ENCODE measurements around the gene KIF5A.
"Not testable (repeated sequence)": the region's sequence is repeated elsewhere in the genome, so short reads cannot be mapped to it uniquely, and the experiment has no call there.

The KIF5A gene

DNA sequence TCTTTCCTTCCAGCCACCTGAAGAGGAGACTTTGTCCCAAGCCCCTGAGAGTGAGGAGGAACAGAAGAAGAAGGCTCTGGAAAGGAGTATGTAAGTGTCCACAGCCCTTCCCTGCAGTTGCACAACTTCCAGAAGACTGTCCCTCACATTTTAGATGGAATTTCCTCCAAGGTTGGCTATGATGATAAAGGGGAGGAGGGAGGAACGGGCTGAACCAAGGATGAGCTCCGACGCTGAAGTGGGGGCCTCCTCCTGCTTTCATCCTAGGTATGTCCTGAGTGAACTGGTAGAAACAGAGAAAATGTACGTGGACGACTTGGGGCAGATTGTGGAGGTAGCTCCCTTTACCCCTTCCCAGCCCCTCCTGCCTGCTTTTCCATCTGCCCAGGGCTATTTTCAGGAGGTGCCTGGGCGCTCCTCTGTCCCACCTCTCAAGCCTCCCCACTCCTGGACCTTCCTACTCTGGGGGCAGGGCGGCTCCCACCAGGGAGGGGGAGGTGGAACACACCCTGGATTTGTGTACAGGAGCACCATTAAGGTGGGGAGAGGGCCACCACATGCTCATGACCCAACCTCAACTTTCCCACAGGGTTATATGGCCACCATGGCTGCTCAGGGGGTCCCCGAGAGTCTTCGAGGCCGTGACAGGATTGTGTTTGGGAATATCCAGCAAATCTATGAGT is 63.7 kb downstream of the KIF5A start:
- no peak for DNase-seq (ENCODE audit: low read depth, low spot score)
- H3K27ac ChIP-seq = no peak overlapping the region

DNA sequence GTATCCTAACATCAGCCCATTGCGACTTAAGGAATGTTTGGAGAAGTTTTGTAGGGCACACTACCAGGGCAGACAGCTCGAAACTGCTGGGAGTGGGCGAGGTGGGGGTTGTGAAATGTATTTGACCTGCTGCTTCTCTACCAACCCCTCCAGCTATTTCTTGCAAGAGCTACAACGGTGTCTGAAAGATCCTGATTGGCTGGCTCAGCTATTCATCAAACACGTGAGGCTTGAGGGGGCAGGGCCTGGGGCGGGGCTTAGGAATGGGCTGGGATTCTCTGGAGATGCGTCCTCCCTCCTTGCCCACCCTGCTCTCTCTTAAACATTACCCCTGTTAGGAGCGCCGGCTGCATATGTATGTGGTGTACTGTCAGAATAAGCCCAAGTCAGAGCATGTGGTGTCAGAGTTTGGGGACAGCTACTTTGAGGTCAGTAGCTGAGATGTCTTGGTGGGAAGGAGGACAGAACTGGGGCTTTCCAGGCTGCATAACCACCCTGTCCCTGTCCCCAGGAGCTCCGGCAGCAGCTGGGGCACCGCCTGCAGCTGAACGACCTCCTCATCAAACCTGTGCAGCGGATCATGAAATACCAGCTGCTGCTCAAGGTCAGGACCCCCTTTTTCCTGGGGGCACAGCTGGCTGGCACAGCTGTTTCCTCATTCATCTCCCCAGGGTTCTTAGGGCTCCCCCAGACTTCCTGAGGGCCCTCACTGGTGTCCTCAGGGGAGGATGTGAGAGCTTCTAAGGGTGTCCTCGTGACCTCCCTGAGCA is 64.5 kb downstream of the KIF5A start:
- H3K27ac ChIP-seq = no peak overlapping the region
- no peak for DNase-seq (ENCODE audit: low read depth, low spot score)

DNA sequence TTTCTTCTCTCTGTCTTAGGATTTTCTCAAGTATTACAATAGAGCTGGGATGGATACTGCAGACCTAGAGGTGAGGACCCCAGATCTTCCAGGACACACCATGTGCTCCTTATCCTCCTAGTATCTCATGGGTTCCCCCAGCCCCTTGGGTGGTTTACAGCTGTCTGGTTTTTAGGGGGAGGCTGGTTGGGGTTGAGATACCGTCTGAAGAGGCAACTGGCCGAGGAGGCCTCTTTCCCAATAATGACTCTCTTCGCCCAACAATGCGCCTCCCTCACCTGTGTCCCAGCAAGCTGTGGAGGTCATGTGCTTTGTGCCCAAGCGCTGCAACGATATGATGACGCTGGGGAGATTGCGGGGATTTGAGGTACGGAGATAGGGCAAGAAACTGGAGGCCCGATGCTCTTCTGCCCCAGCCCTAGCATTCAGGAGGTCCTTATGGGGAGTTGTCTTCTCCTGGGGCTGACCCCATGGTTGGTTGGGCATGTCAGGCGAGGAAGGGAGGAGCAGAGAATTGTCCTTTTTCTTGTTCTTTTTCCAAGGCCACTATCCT is 65.2 kb downstream of the KIF5A start:
- DNase-seq (ENCODE audit: low read depth, low spot score) = no peak

DNA sequence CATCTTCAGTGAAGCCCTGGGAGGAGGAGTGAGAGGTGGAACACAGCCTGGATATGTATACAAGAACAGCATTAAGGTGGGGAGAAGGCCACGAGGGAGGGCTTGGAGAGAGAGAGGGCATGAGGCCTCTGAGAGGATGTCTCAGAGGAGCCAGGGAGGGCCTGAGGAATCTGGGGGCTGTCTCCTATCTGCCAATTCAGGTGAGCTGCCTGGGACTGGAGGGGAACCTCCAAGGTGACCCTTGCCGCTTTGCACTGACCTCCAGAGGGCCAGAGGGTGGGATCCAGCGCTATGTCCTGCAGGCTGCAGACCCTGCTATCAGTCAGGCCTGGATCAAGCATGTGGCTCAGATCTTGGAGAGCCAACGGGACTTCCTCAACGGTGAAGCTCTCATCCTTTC is 65.8 kb downstream of the KIF5A start:
- H3K27ac ChIP-seq = no peak overlapping the region
- no peak for DNase-seq (ENCODE audit: low read depth, low spot score)

More for the DNA sequence above, 65.2 kb downstream of the KIF5A start:
- no peak overlapping the region for H3K27ac ChIP-seq

DNA sequence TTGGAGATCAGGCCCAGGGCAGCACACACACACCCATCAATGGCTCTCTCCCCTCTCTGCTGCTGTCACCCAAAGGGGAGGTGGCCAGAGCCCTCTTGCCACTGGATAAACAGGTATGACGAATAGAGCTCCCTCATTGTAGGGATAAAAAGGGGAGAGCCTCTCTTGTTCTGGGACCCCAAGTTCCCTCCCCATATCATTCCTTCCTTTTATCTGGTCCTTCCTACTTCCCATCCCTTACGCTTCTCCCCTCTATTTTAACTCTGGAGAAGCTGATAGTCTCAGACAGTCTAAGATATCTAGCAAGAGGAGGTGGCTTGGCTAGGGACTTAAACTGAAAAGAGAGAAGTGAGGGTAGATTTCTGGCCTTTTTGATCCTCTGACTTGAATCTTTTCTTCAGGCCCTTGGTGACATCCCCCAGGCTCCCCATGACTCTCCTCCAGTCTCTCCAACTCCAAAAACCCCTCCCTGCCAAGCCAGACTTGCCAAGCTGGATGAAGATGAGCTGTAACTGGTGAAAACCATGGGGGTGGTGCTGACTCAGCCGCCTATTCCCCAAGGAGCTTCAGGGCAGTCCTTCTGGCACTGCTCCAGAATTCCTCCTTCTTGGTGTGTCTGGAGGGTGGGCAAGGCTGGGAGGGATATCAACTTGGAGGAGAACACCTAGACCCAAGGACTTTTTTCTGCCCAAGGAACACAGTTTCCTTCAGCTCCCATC is 66.7 kb downstream of the KIF5A start:
- H3K27ac ChIP-seq = no peak overlapping the region
- no peak for DNase-seq (ENCODE audit: low read depth, low spot score)

DNA sequence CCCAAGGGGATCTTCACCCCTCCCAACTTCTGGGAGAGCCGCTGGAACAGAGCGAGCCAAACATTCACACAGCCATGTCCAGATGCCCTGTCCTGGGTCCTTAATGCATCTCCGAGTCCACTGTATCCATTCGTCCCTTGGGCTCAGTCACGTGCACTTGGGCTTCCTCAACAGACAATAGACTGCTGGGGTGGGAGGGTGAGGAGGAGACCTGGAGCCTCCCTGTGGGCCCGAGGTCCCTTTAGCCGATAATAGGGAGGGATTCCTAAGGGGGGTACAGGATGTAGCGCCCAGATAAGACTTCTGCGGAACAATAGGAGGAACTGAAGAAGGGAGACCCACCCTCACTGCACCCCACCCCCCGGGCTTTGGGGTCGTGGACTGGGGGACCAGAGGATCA is 68.1 kb downstream of the KIF5A start:
- DNase-seq (ENCODE audit: low read depth, low spot score) = no peak
- no peak overlapping the region for H3K27ac ChIP-seq

DNA sequence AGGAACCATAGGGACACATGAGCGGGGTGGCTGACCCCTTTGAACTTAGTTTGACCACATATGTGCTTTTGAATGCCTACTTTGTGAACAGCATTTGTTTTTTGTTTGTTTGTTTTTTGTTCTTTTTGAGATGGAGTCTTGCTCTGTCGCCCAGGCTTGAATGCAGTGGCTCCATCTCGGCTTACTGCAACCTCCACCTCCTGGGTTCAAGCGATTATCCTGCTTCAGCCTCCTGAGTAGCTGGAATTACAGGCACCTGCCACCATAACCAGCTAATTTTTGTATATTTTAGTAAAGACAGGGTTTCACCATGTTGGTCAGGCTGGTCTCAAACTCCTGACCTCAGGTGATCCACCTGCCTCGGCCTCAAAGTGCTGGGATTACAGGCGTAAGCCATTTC is 68.6 kb downstream of the KIF5A start:
- not testable (repeated sequence) for H3K27ac ChIP-seq; DNase-seq (ENCODE audit: low read depth, low spot score)

DNA sequence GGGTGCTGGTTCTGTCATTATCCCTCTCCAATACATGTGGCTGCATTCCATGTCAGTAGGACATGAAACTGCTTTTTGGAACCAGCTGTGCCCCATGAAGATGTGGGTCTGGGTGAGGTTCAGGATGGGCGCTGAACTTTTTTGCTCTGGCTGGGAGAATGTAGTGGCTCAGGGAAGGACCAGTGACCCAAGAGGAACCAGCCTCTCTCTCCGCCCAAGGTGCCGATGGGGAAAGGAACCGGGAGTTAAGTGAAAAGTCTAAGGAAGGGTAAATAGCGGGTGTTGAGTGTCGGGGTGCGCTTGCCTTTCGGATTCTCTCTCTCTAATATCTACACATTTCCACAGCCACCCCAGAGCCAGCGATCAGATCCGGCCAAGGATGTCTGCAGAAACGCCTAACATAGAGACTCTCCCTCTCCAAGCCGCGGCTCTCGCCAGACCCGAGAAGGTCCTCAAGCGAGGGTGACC is 69.2 kb downstream of the KIF5A start:
- H3K27ac ChIP-seq = no peak overlapping the region
- no peak for DNase-seq (ENCODE audit: low read depth, low spot score)

DNA sequence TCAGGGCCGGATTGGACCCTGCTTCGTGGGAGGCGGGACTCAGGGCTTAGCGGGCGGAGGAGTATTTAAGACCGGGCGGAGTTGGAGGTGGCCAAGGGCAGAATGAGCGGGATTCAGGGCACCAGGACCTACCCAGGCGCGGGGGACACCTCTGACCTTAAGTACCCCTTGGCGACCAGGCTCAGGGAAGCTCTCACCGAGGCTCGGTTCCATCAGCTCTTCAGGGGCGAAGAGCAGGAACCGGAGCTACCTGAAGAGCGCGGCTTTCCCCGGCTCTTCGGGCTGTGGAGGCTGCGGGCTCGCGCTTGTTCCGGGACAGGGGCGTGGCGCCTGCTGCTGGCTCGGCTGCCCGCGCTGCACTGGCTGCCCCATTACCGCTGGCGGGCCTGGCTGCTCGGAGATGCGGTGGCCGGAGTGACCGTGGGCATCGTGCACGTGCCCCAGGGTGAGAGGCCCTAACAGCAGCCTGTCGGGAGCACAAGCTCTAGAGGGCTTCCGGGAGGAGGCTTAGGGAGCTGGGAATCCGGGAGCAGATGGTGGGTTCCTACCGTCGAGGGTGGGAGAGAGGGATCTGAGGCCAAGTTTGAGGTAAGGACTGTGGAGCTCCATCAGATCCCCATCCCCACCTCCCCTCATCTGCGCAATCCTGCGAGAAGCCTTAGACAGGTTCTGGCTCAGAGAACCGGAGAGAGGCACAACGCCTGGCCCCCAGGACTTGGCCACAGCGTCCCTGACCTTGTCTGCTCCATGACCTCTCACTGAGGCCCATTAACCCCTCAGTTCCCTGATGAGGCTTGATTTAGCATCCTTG is 69.8 kb downstream of the KIF5A start:
- no peak for DNase-seq (ENCODE audit: low read depth, low spot score)
- no peak overlapping the region for H3K27ac ChIP-seq

DNA sequence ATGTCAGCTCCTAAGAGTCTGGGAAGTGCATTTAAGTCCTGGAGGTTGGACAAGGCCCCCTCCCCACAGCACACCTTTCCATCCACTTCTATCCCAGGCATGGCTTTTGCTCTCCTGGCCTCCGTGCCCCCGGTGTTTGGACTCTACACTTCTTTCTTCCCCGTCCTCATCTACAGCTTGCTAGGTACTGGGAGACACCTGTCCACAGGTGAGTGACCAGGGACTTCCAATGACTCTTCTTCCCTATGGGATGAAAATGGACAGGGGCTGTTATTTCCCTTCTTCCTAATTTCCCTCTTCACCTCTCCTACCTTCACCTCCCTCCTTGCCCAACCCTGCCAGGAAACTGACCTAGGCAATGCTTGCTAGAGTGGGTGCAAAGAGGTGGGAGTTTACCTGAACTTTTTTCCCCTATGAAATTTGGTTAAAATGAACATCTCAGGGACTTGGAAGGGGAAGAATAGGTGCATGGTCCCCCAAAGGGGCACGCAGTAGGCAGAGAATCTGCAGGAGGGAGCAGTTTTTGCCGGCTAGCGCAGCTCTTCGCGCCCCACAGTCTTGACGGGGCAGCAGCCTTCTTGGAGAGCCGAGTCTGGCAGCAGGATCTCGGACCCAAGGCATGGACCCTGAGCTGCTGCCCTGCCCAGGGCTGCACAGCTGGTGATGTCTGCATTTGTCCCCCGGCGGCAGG is 70.5 kb downstream of the KIF5A start:
- no peak overlapping the region for H3K27ac ChIP-seq
- DNase-seq (ENCODE audit: low read depth, low spot score) = no peak

DNA sequence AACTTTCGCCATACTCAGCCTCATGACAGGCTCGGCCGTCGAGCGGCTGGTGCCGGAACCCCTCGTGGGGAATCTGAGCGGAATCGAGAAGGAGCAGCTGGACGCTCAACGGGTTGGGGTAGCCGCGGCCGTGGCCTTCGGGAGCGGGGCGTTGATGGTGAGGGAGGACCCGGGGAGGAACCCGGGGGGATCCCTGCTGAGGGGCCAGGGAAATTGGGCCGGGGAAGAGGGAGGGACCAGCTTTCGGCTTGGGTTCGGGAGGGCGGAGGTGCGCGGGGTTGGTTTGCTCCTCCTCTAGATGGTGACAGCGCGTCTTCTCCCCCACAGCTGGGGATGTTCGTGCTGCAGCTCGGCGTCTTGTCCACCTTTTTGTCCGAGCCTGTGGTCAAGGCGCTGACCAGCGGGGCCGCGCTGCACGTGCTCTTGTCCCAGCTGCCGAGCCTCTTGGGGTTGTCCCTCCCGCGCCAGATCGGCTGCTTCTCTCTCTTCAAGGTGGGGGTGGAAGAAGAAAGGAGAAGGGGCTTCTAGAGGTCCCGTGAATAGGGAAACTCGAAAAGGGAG is 71.2 kb downstream of the KIF5A start:
- no peak overlapping the region for H3K27ac ChIP-seq
- DNase-seq (ENCODE audit: low read depth, low spot score) = no peak

DNA sequence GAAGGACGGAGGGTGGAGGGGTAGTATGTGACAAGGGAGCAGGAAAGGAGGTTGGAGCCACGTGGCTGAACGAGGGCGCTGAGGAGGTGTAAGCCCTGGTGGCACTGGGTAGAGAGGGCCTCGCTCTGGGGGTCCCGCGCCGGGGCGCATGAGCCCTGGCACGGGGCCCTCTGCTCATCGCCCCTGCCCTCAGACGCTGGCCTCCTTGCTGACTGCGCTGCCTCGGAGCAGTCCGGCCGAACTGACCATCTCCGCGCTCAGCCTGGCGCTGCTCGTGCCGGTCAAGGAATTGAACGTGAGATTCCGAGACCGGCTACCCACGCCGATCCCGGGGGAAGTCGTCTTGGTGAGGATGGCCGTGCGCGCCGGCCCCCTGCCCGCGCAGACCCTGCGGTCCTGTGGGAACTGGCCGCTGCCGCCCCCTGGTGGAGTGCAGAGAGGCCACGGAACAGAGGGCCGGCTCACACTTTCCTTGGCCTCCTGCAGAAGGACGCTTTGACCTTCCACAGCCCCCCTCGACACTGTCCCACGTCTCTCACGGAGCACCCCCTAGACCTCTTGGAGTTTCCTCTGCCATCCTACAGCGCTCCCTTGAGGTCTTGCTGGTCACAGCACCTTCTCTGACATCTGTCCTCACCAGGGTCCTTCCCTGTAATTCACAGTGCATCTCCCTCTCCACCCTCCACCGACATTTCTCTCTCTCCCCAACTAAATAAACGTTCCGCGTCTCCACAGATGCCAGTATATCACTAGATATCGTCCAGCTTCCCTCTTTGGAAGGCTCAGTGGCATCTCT is 71.9 kb downstream of the KIF5A start:
- no peak overlapping the region for H3K27ac ChIP-seq
- DNase-seq (ENCODE audit: low read depth, low spot score) = no peak

DNA sequence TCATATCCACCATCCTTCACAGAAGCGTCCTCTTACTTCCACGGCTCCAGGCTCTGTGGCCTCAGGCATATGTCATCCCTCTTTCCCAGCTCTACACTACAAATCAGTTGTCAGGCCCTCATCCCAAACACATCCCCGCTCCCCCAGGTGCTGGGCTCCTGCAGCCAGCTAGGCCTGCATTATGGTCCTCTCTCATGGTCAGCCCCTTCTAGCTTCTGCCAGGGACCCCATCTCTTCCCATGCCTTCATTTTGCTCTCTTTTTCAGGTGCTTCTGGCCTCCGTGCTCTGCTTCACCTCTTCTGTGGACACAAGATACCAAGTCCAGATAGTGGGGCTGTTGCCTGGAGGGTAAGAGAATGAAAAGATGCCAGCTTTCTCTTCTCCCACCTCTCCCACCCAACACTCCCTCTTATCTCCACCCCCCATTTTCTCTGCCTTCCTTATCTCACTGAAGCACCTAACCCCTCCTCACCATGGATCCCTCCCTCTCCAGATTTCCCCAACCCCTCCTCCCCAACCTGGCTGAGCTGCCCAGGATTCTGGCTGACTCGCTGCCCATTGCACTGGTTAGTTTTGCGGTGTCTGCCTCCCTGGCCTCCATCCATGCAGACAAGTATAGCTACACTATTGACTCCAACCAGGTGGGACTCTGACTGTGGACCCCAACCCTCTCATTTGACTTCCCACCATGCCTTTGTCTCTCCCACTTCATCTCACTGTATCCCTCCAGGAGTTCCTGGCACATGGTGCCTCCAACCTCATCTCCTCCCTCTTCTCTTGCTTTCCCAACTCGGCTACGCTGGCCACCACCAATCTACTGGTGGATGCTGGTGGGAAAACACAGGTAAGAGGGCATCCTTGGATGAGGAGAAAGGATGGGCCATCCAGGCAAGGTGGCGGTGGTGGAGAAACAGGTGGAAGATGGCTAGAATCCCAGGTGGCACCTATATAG is 72.7 kb downstream of the KIF5A start:
- H3K27ac ChIP-seq = no peak overlapping the region
- no peak for DNase-seq (ENCODE audit: low read depth, low spot score)

DNA sequence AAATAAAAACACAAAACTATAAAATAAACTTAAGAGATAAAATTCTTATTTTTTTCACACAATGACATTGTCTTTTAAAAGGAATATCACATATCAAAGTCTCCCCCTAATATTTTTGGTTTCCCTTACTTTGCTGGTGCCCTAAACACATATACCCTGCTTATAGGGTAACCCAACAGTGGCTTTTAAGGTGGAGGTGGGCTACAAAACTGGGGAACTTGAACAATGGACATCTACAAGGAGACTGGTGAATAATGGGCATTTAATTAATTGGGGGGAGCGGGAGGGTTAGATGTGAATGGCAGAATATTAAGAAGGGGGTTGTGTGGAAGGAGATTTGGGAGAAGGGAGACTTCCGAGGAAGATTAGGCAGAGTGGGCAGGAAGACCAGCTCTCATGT is 73.5 kb downstream of the KIF5A start:
- H3K27ac ChIP-seq = no peak overlapping the region
- DNase-seq (ENCODE audit: low read depth, low spot score) = no peak

DNA sequence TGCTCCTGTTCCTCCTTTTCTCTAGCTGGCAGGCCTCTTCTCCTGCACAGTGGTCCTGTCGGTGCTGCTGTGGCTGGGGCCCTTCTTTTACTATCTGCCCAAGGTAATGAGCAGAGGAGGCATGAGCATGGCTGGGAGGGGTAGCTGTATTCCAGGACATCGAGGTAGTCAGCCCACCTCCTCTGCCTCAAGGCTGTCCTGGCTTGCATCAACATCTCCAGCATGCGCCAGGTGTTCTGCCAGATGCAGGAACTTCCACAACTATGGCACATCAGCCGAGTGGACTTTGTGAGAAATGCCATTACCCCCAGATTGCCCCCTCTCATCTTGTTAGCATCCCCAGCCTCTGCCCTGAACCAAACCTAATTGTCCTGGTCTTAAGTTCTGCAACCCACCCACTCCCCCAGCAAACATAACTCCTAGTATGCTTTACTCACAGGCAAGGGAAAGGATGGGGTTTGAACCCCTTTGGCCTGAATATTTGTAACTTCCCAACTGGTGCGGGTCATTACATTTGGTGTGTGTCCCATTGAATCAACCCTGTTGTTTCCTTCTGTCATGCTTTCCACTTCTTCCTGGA is 74.1 kb downstream of the KIF5A start:
- no peak for DNase-seq (ENCODE audit: low read depth, low spot score)
- no peak overlapping the region for H3K27ac ChIP-seq

DNA sequence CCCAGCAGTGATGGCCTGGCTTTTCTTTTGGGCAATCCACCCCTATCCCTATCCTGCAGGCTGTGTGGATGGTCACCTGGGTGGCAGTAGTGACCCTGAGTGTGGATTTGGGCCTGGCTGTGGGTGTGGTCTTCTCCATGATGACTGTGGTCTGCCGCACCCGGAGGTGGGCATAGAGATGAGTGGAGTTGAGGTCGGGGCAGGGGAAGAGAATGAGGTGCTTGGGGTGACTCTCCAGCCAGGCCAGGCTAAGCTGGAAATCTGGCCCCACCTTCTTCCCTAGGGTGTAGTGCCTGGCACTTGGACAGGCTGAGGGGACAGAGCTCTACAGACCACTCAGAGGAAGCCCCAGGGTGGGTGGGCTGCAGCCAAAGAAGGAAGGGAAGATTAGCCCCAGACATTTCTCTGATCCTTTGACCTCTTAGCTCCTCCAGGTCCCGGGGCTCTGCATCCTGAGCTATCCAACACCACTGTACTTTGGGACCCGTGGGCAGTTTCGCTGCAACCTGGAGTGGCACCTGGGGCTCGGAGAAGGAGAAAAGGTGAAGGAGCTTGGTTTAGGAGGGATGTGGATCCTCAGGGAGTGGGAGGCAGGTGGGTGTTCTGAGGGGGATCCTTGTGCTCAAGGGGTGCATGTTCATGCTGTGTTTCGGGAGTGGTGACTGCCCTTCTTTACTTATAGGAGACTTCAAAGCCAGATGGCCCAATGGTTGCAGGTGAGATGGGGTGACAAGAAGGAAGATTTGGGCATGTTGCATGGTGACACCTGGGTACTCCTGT is 74.8 kb downstream of the KIF5A start:
- no peak for DNase-seq (ENCODE audit: low read depth, low spot score)
- no peak overlapping the region for H3K27ac ChIP-seq
